Gastrocnemius medialis (tissue), 4 donors: ENCODE results near the gene ADGRF3.

Experiments used
- CTCF ChIP-seq, 5 experiments: fragments of 450-650 bp in 3 of 5; fragments of 200-600 bp in 2 of 5; sonication (generic) in 2 of 5; IDR thresholded peaks in 4 of 5; conservative IDR thresholded peaks in 1 of 5; 1 replicate in 4 of 5; 2 replicates in 1 of 5; pipeline ENCODE4 v1.5.1; 2016 to 2019; ENCODE audit warnings: antibody characterized with exemption in 5 of 5, mild to moderate bottlenecking in 3 of 5, moderate library complexity in 3 of 5
- POLR2A ChIP-seq, 2 donors: fragments of 450-650 bp; IDR thresholded peaks; one replicate each; pipeline ENCODE4 v1.6.1; 2017; ENCODE audit warnings: antibody characterized with exemption in 2 of 2, mild to moderate bottlenecking in 2 of 2, moderate library complexity in 2 of 2

DNA sequence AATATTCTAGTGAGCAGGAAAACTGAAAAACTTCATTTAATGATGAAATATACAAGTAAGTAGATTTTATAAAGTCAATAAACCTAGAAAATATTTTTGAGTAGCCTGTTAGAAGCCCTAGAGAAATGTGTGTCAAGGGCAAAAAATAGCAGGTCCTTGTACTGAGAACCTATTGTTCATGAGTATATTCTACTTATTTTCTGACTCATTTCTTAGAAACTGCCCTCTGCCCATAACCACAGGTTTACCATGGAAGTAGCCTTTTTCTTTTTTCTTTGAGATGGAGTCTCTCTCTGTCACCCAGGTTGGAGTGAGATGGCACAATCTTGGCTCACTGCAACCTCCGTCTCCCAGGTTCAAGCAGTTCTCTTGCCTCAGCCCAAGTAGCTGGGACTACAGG is 20.1 kb downstream of the ADGRF3 start:
- TF ChIP-seq CTCF (IDR thresholded peaks at IDR 0.05 in 4 of 5, conservative IDR thresholded peaks at IDR 0.05 in 1 of 5) (no peak), POLR2A (IDR thresholded peaks at IDR 0.05) (no peak)
